Erythroblast (primary cell): Measurements from ENCODE around the gene KCNJ15.

Experiments
- GATA1 ChIP-seq: IDR thresholded peaks from 2 replicates; pipeline ENCODE4 v1.6.1; 2011; ENCODE audit warnings: low read depth, mild to moderate bottlenecking, control low read depth, low read length, moderate library complexity
- POLR2A ChIP-seq: IDR thresholded peaks from 2 replicates; pipeline ENCODE4 v1.6.1; 2011; ENCODE audit warnings: mild to moderate bottlenecking, low read length

DNA sequence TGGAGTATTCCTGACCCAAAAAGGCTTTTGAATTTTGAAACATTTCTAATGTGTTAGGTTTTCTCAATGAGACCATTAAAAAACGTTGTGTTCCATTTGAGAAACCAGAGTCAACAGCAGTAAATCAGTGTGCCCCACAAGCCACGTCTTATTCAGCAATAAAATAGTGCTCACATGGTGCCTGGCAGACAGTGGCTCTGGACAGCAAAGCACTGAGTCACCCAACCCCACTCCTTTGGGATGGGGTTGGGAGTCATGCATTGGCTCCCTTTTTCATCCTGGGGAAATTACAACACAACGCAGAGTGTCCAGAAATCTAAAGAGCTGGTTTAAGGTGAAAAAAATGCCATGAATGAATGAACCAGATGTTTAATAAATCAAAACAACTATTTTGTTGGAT lies 46.5 kb downstream of the KCNJ15 start:
- no peak for TF ChIP-seq POLR2A
- TF ChIP-seq GATA1, result no peak
